SH-SY5Y (cell line): ENCODE measurements around the gene ECT2L.

Source experiments
- GATA2 ChIP-seq: IDR thresholded peaks from 2 replicates; pipeline ENCODE4 v1.6.1; 2011; ENCODE audit warnings: mild to moderate bottlenecking, low read depth, low read length
- GATA3 ChIP-seq: IDR thresholded peaks from 2 replicates; pipeline ENCODE4 v1.6.1; 2011; ENCODE audit warnings: low read depth, mild to moderate bottlenecking, low read length, moderate library complexity

Gene ECT2L, protein sequence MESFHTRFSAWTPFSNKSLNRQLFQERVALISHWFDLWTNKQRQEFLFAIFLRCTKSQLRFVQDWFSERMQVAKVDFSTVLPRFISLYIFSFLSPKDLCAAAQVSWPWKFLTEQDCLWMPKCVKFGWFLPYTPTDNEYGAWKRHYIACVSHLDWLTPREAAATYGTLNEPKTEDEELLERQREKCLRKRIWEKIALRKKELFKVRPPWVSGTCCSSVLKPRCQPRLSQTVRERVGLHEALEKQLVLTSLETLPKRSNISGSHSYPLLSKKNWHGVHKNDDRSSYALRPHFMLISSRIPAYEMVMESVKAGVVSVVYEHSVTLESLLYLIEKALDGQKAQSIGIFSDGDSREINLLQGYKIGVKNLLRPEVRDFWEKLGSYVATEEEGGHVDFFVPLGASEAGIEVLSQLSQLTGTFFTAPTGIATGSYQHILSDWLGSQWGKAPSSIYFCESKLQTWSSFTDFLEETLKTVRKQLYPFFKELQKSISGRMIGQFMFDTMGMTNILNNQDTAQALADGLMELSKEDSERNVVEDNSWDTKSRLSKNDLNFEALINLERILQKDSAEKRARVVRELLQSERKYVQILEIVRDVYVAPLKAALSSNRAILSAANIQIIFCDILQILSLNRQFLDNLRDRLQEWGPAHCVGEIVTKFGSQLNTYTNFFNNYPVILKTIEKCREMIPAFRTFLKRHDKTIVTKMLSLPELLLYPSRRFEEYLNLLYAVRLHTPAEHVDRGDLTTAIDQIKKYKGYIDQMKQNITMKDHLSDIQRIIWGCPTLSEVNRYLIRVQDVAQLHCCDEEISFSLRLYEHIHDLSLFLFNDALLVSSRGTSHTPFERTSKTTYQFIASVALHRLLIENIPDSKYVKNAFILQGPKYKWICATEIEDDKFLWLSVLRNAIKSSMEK

DNA sequence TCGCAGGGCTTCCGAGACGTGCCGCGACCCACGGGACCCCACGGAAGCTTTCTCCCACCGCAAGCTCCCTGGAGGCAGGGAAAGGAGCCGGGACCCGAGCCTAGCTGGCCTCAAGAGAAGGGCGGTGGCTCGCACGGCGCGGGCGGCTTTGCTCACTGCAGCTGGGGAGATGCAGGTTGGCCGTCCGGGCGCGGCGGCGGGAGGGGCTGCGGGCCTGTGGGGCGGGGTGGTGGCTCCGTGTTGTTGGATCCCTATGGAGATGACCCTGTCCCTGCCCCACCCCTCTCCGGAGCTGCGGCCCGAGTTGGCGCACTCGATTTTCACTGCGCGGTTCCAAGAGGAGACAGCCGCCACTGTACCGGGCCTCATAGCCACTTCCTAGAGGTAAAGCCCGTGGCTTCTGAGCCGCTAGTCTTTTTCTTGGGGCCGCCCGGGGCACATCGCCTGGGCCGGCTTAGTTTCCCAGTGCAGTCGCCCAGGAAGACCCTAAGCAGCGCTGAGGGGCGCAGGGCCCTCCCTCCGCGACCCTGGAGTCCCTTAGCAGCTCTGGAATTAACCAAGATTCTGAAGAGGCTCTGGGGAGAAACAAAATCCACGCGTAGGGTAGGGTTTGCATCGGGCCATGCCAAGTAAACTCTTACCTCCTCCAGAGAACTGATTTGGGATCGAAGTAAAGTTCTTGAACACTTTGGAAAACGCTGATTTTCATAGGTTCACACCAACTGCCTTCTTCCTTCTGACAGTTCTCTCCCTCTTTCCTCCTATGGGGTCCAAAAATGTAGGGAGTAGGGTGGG lies at the start of gene ECT2L:
Gene ECT2L, plus strand, starts transcription at position 279 of the 795 bp plus-strand sequence. CDS start 17,188 bp downstream, outside the sequence.
- TF ChIP-seq GATA2 (no peak), GATA3 (no peak)

DNA sequence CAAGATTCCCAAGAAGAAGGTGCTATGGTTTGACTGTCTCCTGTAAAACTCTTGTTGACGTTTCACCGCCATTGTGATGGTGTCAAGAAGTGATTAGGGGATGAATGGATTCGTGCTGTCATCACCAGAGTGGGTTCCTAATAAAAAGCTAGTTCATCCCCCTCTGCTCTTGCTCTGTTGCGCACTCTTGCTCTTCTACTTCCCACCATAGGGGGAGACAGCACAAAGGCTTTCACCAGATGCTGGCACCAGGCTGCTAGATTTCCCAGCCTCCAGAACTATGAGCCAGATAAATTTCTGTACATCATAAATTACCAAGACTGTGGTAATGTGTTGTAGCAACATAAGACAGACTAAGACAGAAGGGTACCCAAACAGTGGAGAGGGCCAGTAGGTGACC lies 43.9 kb upstream of the ECT2L start:
- TF ChIP-seq GATA3 = no peak

DNA sequence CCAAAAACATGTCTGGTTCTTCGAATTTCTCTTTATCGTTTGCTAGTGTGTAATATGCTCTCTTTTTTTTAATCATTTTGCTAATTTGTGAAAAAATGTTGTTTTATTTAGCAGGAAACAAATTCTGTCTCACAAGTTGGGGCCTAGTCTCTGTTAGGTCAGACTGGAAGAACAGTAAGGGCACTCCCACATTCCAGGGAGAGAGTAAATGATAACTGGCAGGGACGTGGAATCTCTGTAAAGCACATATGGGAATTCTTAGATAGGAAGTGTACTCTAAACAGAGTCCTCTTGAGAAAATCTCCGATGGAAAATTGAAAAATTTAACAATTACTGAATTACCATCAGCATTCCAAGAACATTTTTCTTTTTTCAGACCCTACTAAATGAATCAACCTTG lies 38.8 kb upstream of the ECT2L start:
- no peak for TF ChIP-seq GATA3
- no peak for TF ChIP-seq GATA2

DNA sequence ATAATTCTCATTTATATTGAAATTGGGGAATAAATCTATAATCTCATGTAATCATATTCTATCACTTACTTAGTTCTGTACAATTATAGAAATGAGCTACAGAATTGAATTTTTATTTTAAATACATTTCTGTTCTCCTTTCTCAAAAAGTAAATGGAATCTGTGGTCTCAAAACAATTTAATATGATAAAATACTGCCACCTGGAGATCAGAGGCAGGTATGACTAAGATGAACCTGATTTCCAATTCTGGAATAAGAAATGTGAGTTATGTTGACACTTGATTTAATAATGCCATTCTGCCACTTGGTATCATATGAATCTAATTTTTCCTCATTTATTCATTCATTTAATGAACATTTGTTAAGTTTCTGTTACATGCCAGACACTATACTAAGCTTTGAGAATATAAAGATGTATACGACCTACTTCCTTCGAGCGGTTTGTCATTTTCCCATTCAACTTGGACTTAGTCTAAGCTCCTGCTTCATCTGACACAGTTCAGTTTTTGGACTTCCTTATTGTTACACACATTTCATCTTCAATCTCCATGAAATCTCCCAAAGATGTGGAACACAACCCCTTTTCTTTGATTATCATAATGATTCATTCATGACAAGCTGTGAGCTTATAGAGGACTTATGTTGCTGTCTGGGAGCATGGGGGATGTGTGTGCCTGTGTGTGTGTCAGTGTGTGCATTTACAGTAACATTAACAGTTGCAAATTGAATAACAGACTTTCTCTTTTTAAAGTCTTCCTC lies 29.8 kb upstream of the ECT2L start:
- TF ChIP-seq GATA2 = no peak
- no peak for TF ChIP-seq GATA3

DNA sequence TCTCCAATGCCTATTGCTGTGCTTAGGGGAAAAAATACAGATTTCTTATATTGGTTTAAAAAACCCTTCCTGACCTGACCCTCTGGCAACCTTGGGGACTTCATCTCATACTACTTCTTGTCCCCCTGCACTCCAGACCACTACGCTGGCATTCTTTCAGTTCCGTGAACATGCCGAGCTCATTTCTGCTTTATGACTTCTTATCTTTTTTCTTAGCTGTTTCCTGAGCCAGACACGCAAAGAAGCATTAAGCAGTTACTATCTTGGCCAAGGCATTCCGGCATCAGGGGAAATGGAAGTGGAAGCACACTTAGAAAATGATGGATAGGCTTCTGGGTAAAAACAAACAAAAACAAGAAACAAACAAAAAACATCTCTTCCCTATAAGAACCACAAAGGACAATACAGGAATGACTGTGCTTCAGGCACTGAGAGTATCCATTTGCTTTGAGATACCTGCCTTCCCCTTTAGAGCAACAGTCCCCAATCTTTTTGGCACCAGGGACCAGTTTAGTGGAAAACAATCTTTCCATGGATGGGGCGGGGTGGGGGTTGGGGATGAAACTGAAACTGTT lies 26.7 kb upstream of the ECT2L start:
- TF ChIP-seq GATA2 (no peak), GATA3 (no peak)

DNA sequence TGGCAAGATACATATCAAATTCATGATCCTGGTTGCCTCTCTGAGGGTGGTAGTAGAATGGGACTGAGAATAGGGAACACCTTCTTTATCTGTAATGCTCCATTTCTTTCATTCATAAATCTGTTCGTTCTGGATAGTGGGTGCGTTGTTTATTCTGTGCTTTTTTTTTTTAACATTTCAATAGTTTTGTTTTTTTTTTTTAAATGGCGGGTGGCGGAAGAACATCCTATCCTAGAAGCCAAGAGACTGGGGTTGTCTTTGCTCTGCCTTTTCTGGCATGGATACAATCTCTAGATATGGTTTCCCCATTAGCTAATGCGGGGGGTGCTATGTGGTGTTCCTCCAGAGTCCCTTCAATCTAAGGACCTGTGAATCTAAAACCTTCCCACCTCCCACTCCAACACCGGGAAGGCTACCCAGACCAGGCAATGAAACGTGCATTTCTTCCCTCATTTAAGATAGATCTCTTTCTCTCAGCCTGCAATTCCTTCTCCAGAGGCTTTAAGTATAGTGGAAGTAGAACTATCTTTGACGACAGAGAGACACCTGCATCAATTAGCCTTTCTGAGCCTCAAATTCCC lies 23.2 kb upstream of the ECT2L start:
- TF ChIP-seq GATA3 (no peak), GATA2 (no peak)

DNA sequence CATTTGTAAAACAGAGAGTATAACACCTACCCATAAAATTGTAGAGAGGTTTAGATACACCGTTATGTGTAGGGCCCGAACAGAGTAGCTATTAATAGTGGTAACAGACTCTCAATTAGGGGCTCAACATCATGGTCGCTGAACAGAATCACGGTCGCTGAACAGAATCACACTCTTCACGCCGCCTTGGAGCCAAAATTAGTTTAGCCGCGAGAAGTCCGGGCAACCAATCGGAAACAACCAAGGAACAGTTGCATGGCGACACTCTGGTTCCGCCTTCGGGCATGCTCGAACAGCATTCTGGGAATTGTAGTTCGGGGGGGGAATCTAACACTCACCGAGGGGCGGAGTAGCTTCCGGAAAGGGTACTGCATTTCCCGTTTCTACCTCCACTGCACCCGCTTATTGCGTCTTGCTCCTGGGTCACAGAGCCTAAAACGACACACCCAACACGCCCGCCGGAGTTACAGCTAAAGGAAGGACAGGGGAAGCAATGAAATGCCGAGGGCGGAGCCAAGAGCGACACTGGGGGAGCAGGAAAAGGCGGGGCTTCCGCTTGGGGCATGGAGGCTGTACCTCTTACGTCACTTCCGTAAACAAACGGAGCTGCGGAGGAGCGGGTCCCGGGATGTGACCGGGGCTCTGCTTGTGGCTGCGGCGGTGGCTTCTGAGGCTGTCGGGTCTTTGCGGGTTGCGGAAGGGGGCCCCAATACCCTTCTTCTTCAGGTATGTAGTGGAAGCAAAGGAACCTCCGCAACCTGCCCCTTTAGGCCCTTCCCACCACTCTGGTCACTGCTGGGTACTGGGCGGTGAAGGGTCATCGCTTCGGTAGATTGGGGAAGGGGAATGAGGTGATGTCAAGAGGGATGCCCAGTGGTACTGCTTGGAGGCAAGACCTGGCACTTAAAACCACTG lies 22.5 kb upstream of the ECT2L start, which contains the start of gene CCDC28A:
Gene CCDC28A, plus strand, starts transcription at position 593 of the 915 bp plus-strand sequence. CDS start 2,352 bp downstream, outside the sequence.
- TF ChIP-seq GATA3 (no peak), GATA2 (no peak)

DNA sequence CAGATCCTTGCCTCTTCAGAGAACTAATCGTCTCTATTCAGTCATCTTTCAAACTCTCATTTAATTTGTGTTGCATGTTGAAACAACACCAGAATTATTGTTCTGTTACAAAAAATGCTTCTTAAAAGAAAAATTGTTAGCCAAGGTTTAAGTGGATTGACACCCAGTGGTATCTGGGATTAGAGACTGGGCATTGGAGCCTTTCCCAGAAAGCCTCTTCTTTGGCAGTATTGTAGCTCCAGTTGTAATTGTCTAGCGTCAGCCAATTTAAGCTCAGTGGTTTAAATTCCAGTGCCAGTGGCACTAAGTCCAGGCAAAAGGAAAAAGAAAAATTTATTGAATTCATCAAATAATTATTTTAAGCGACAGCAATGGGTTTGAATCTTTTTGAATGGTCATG lies 21.5 kb upstream of the ECT2L start:
- TF ChIP-seq GATA3 (no peak), GATA2 (no peak)

DNA sequence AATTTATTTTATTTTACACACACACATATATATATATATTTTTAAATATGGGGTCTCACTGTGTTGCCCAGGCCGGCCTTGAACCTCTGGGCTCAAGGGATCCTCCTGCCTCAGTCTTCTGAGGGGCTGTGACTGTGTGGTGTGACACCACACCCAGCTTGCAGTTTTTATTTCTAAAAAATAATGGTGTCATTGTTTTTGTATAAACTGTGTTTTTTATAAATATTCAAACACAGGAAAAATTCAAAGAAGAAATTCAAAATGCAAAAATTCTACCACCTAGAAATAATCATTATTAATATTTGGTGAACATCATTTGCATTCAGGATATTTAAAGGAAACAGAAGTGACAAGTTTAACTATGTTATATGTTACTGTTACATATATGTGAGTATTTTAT lies 19.2 kb upstream of the ECT2L start:
- TF ChIP-seq GATA3 (no peak), GATA2 (no peak)

DNA sequence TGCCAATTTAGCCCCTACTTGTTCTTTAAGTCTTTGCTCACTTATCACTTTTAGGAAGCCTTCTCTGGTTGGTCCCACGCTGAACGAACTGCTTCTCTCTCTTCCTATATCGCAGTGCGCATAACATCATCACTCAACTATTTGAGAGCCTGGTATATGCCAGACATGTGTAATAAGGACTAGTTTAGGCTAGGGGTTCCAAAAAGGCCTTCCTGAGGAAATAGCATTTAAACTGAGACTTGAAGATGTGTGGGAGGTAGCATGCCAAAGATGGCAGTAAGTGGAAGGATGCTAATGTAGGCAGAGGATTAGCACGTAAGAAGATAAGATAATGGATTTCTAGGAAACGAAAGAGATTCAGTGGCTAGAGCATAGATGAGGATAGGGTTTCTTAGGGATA lies 17.6 kb upstream of the ECT2L start:
- no peak for TF ChIP-seq GATA2
- no peak for TF ChIP-seq GATA3

DNA sequence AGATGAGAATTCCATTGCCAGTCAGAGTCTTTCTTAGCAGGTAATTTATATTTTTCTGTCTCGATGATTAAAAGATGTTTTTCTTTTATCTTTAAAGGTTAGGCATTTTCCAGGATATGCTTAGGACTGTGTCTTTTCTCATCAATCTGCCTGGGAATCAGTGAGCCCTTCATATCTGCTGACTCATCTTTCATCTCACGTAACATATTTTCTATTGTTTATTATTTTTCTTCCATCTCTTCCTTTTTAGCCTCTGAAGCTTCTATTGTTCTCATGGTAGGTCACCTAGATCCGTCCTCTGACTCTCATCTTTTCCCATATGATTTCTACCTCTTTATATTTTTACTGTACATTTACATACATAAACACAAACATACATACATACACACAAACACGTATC lies 13.6 kb upstream of the ECT2L start:
- TF ChIP-seq GATA2 (no peak), GATA3 (no peak)

DNA sequence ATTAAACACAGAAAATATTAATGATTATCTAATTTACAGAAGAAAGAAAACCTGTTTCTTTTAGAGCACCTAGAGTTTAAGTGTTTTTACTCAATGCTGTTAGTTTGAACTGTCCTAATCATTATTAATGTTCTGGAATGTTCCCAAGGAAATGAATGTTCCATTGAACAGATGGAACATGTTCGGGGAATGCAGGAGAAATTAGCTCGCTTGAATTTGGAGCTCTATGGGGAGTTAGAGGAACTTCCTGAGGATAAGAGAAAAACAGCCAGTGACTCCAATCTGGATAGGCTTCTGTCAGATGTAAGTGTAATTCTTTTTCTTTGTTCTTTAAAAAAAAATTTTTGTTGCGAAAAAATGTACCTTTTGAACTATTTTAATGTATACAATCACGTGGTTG lies 10.8 kb upstream of the ECT2L start:
- no peak for TF ChIP-seq GATA2
- no peak for TF ChIP-seq GATA3

DNA sequence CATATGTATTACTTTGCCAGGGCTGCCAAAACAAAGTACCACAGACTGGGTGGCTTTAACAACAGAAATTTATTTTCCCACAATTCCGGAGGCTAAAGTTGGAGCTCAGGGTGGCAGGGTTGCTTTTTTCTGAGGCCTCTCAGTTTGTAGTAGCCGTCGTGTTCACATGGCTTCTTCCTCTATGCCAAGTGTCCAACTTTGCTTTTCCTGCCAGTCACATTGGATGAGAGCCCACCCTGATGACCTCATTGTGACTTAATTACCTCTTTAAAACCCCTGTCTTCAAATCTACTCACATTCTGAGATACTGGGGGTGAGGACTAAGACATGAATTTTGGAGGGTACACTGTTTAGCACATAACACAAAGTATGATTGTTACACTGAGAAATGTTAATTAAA lies 9.9 kb upstream of the ECT2L start:
- TF ChIP-seq GATA3 (no peak), GATA2 (no peak)
